MM.1S (cell line): ENCODE data around the gene PHETA1.
A peak's percentile ranks its signal among the peaks of the same experiment; 100 is the strongest.

Source experiments
- DNase-seq: peaks from one replicate; pipeline ENCODE4 v3.0.0-alpha.2; 2015
- H2AFZ ChIP-seq: fragments of 300-600 bp; sonication (generic); 2 replicates; pipeline ENCODE4 v1.6.0; 2016; ENCODE audit warnings: antibody characterized with exemption, low read length
- H3F3A ChIP-seq: fragments of 300-600 bp; sonication (generic); 2 replicates; pipeline ENCODE4 v1.6.1; 2016; ENCODE audit warnings: mild to moderate bottlenecking, antibody characterized with exemption, low read length, moderate library complexity, mixed read lengths; ENCODE audit not compliant: insufficient read depth
- H3K27ac ChIP-seq: fragments of 300-600 bp; sonication (generic); 2 replicates; pipeline ENCODE4 v1.5.1; 2016; ENCODE audit warnings: mild to moderate bottlenecking, low read length
- H3K27me3 ChIP-seq: fragments of 300-600 bp; sonication (generic); replicated peaks from 2 replicates; pipeline ENCODE4 v1.6.0; 2016; ENCODE audit warnings: low read length; ENCODE audit not compliant: insufficient read depth
- H3K36me3 ChIP-seq: fragments of 300-600 bp; sonication (generic); replicated peaks from 2 replicates; pipeline ENCODE4 v1.6.1; 2016; ENCODE audit warnings: mild to moderate bottlenecking, low read length, mixed read lengths; ENCODE audit not compliant: insufficient read depth
- H3K4me1 ChIP-seq: fragments of 300-600 bp; sonication (generic); 2 replicates; pipeline ENCODE4 v1.6.1; 2016; ENCODE audit warnings: low read length, mixed read lengths
- H3K4me2 ChIP-seq: fragments of 300-600 bp; sonication (generic); 2 replicates; pipeline ENCODE4 v1.6.0; 2016; ENCODE audit warnings: low read depth, low read length
- H3K4me3 ChIP-seq: fragments of 300-600 bp; sonication (generic); 2 replicates; pipeline ENCODE4 v1.5.1; 2016; ENCODE audit warnings: low read length, mixed read lengths
- H3K79me2 ChIP-seq: fragments of 300-600 bp; sonication (generic); 2 replicates; pipeline ENCODE4 v1.6.1; 2016; ENCODE audit warnings: mixed run types, low read length, mixed read lengths
- H3K9ac ChIP-seq: fragments of 300-600 bp; sonication (generic); 2 replicates; pipeline ENCODE4 v1.6.1; 2016; ENCODE audit warnings: low read length, mixed read lengths
- H3K9me2 ChIP-seq: fragments of 300-600 bp; sonication (generic); replicated peaks from 2 replicates; pipeline ENCODE4 v1.6.1; 2016; ENCODE audit warnings: mild to moderate bottlenecking, low read length, mixed read lengths; ENCODE audit not compliant: insufficient read depth
- H3K9me3 ChIP-seq: fragments of 300-600 bp; sonication (generic); replicated peaks from 2 replicates; pipeline ENCODE4 v1.6.1; 2016; ENCODE audit warnings: mild to moderate bottlenecking, low read length, mixed read lengths; ENCODE audit not compliant: insufficient read depth
- H4K20me1 ChIP-seq: fragments of 300-600 bp; sonication (generic); 2 replicates; pipeline ENCODE4 v1.6.1; 2016; ENCODE audit warnings: mild to moderate bottlenecking, low read length, moderate library complexity, mixed read lengths; ENCODE audit not compliant: insufficient read depth
- CTCF ChIP-seq: fragments of 300-600 bp; sonication (generic); IDR thresholded peaks from 2 replicates; pipeline ENCODE4 v1.5.1; 2016; ENCODE audit warnings: antibody characterized with exemption, low read length, mixed read lengths
- EZH2 ChIP-seq: fragments of 300-600 bp; sonication (generic); optimal IDR thresholded peaks from 2 replicates; pipeline ENCODE3; 2017; ENCODE audit warnings: low read depth, mild to moderate bottlenecking, antibody characterized with exemption, low read length, mixed read lengths
- EZH2phosphoT487 ChIP-seq: fragments of 300-600 bp; sonication (generic); IDR thresholded peaks from 2 replicates; pipeline ENCODE4 v1.6.1; 2018; ENCODE audit warnings: antibody characterized with exemption, low read length

PHETA1 gene

GRCh38 chr12:111368291-111368787 is 556 bp downstream of the PHETA1 start:
- no peaks in the 10 kb centered on the region for H3K9me2 ChIP-seq
- H3K27me3 ChIP-seq: no peaks in the 10 kb centered on the region
- no peaks in the 10 kb centered on the region for H4K20me1 ChIP-seq
- TF ChIP-seq EZH2: no peak
- no peak for TF ChIP-seq EZH2phosphoT487
- TF ChIP-seq CTCF: no peak
- H3K27ac ChIP-seq: no peak overlapping the region
- no peaks in the 10 kb centered on the region for H3K36me3 ChIP-seq
- no peaks in the 10 kb centered on the region for H3K4me1 ChIP-seq
- no peaks in the 10 kb centered on the region for H3F3A ChIP-seq
- peak overlapping the region; percentile 44; the same call in 1 of the 2 replicates for H3K9ac ChIP-seq
- H3K9me3 ChIP-seq: no peaks in the 10 kb centered on the region
- peak overlapping the region; percentile 61 for H3K4me3 ChIP-seq
- no peaks in the 10 kb centered on the region for H3K79me2 ChIP-seq
- peak overlapping the region; percentile 92 for H3K4me2 ChIP-seq
- DNase-seq: no peak
- peak overlapping the region; percentile 63 for H2AFZ ChIP-seq

GRCh38 chr12:111367661-111368221 is 1.2 kb downstream of the PHETA1 start:
- no peak for DNase-seq
- H3K27me3 ChIP-seq: no peaks in the 10 kb centered on the region
- H3K4me3 ChIP-seq: no peak overlapping the region
- no peak overlapping the region for H3K4me2 ChIP-seq
- no peaks in the 10 kb centered on the region for H3K9me3 ChIP-seq
- H3K27ac ChIP-seq: no peak overlapping the region
- H4K20me1 ChIP-seq: no peaks in the 10 kb centered on the region
- H3K9me2 ChIP-seq: no peaks in the 10 kb centered on the region
- H3F3A ChIP-seq: no peaks in the 10 kb centered on the region
- H3K36me3 ChIP-seq: no peaks in the 10 kb centered on the region
- TF ChIP-seq EZH2 (no peak), EZH2phosphoT487 (no peak), CTCF (no peak)
- no peak overlapping the region for H3K9ac ChIP-seq
- H3K4me1 ChIP-seq: no peaks in the 10 kb centered on the region
- H2AFZ ChIP-seq: no peak overlapping the region
- H3K79me2 ChIP-seq: no peaks in the 10 kb centered on the region

- Histone ChIP-seq H3K27me3 (no peaks in the 10 kb centered on the region), H3K4me3 (no peak overlapping the region), H2AFZ (no peak overlapping the region), H3K79me2 (no peaks in the 10 kb centered on the region), H3K9me2 (no peaks in the 10 kb centered on the region), H3F3A (no peaks in the 10 kb centered on the region), H3K9ac (no peak overlapping the region), H3K4me2 (no peak overlapping the region), H3K36me3 (no peaks in the 10 kb centered on the region), H3K9me3 (no peaks in the 10 kb centered on the region), H4K20me1 (no peaks in the 10 kb centered on the region), H3K4me1 (no peaks in the 10 kb centered on the region), H3K27ac (no peak overlapping the region)
- TF ChIP-seq CTCF (no peak), EZH2phosphoT487 (no peak), EZH2 (no peak)
- DNase-seq: no peak
Measured at GRCh38 chr12:111366583-111366982, 2.3 kb downstream of the PHETA1 start.
